Bronchial epithelial cell (primary cell): ENCODE data around the gene STXBP1. TPM values are rescaled to one million over a fixed set of nuclear protein-coding genes. Genes with fewer than 3 reads are reported as not detected.
A peak's percentile ranks its signal among the peaks of the same experiment; 100 is the strongest.

Experiments used
- DNase-seq: peaks from one replicate; pipeline ENCODE4 v3.0.0-alpha.2; 2010; ENCODE audit warnings: low read depth
- FAIRE-seq: peaks from 2 replicates; lab custom pipeline; 2011; peaks lifted over from hg19 to GRCh38; lab: Jason Lieb, UNC
- H3K27me3 ChIP-seq: 2 replicates; pipeline ENCODE4 v1.5.1; 2011; ENCODE audit warnings: low read length; ENCODE audit not compliant: control insufficient read depth, insufficient read depth
- H3K36me3 ChIP-seq: 2 replicates; pipeline ENCODE4 v1.5.1; 2011; ENCODE audit warnings: low read length; ENCODE audit not compliant: control insufficient read depth, insufficient read depth
- H3K4me3 ChIP-seq: 2 replicates; pipeline ENCODE4 v1.5.1; 2011; ENCODE audit warnings: mild to moderate bottlenecking, low read depth, low read length, control low read depth
- total RNA-seq: library from RNA; depleted of rRNA; stranded (reverse); fragments of >200 nt; gene quantifications from 2 replicates; pipeline ENCODE4 v1.2.1, GENCODE V29; 2014
- TF ChIP-seq, protein P1 (sequence below): IDR thresholded peaks from 2 replicates; pipeline ENCODE4 v1.5.1; 2011; ENCODE audit warnings: mild to moderate bottlenecking, moderate library complexity, low read length, control low read depth, inconsistent platforms; ENCODE audit not compliant: insufficient read depth, severe bottlenecking

STXBP1 gene
- total RNA-seq, 1 donor from 2014 or later = 17.1 TPM

DNA sequence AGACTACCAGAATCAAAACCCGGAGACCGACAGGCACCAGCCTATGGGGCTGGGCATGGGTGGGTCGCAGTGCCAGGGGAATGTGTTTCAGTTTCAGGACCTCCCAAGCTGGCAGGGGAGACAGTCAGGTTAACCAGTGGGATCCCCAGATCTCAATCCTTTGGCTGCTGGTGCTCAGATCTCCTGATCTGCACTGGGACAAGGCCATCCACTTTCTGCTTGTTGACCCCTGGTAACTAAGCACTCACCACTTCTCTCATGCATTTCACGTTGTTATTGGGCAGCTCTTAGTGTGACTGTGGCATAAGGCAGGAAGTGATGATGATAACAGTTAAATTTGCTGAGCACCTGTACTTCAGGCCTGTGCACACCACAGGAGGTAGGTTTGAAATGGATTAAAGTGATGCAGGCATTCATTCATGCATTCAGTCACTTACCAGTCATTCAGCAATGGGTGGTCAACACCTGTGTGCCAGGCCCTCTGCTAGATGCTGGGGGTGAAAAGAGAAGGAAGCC is 42.1 kb upstream of the STXBP1 start:
- no peak overlapping the region for H3K4me3 ChIP-seq
- FAIRE-seq (peak; percentile 13), DNase-seq (peak; percentile 71)
- no peaks in the 10 kb centered on the region for H3K36me3 ChIP-seq
- TF ChIP-seq, protein P1, sequence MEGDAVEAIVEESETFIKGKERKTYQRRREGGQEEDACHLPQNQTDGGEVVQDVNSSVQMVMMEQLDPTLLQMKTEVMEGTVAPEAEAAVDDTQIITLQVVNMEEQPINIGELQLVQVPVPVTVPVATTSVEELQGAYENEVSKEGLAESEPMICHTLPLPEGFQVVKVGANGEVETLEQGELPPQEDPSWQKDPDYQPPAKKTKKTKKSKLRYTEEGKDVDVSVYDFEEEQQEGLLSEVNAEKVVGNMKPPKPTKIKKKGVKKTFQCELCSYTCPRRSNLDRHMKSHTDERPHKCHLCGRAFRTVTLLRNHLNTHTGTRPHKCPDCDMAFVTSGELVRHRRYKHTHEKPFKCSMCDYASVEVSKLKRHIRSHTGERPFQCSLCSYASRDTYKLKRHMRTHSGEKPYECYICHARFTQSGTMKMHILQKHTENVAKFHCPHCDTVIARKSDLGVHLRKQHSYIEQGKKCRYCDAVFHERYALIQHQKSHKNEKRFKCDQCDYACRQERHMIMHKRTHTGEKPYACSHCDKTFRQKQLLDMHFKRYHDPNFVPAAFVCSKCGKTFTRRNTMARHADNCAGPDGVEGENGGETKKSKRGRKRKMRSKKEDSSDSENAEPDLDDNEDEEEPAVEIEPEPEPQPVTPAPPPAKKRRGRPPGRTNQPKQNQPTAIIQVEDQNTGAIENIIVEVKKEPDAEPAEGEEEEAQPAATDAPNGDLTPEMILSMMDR = no peak
- no peaks in the 10 kb centered on the region for H3K27me3 ChIP-seq

GRCh38 chr9:127570533-127571111 is 41.5 kb upstream of the STXBP1 start:
- Histone ChIP-seq H3K36me3 (no peaks in the 10 kb centered on the region), H3K4me3 (no peak overlapping the region), H3K27me3 (no peaks in the 10 kb centered on the region)
- DNase-seq (no peak), FAIRE-seq (no peak)
- TF ChIP-seq, protein P1 = no peak

- no peak for FAIRE-seq
Measured at GRCh38 chr9:127571971-127572370, 40.1 kb upstream of the STXBP1 start.

DNA sequence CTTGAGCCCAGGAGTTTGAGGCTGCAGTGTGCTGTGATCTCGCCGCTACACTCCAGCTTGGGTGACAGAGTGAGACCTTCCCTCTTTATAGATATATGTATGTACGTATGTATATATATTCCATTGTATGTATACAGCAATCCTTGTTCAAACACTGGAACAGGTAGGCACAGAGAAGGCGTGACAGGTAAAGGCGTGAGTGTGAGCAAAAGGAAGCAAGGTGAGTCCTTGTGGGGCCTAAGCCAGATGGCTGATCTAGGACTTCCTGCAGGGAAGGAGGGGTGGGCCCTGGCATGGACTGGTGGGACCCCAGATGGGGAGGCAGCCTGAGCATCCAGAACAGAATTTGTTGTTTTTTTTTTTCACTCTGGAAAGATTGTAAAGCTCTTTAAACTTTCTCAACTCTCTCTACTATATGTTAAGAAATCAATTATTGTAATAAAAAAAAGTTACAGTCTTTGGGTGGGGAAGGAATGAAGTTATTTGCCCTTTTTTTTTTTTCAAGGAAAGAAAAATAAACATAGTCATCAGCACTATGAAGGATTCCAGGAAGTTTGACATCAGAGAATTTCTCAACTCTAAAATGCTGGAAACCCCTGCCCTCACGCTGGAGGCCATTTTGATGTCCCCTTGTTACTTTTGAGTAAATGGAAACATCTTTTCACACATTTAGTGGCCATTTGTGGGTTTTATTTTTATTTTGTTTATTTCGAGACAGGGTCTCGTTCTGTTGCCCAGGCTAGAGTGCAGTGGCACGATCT is 38.9 kb upstream of the STXBP1 start:
- peak; percentile 64 for DNase-seq
- TF ChIP-seq, protein P1 = no peak
- FAIRE-seq = no peak

More at GRCh38 chr9:127571971-127572370, 40.1 kb upstream of the STXBP1 start:
- Histone ChIP-seq H3K4me3 (no peak overlapping the region), H3K27me3 (no peaks in the 10 kb centered on the region), H3K36me3 (no peaks in the 10 kb centered on the region)
- no peak for DNase-seq
- TF ChIP-seq, protein P1 = no peak

DNA sequence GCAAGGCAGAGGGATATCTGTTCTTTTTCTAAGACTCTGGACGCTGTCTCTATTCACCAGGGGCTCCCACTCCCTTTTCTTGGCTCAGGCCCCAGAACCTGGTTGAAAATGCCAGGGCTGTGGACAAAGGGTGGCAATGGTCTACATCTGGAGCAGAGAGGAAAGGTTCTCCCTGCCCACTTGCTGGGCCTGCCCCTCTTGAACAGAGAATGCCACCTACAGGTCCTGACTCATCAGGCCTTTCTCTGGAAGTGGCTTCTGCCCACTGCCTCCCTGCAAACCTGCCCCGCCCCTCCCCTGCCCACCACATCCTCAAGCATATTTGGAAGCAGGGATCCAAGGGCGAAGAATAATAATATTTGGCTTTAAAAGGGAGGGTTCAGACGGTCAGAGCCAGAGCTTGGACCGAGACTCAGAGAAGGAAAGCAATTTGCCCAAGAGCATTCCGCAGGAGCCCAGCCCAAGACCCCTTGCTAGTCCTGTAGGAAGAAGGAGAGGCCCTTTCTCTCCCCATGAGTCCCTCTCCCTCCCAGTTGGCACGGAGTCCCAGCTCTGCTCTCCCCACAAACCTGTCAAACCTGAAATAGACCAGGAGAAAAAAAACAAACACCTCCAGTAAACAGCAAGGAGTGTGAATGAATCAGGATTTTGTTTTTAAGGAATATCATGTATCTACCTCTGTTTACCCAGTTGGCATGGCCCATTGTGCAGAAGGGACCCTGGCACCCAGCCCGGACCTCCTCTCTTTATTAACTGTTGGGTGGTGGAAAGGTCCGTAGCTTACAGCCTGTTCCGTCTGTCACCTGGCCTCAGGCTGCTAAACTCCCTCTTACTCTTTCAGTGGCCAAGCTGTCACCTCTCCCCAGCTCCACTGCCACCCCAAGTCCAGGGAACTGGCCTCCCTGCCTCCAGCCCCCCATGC is 37.7 kb upstream of the STXBP1 start:
- H3K27me3 ChIP-seq = no peaks in the 10 kb centered on the region
- peak; percentile 91 for DNase-seq
- H3K4me3 ChIP-seq = no peak overlapping the region
- FAIRE-seq = no peak
- H3K36me3 ChIP-seq = no peaks in the 10 kb centered on the region
- TF ChIP-seq, protein P1 = no peak

More for the DNA sequence above, 38.9 kb upstream of the STXBP1 start:
- H3K27me3 ChIP-seq = no peaks in the 10 kb centered on the region
- H3K36me3 ChIP-seq = no peaks in the 10 kb centered on the region
- H3K4me3 ChIP-seq = no peak overlapping the region
